Measurements from ENCODE around the gene UTP20. TPM values are rescaled to one million over a fixed set of nuclear protein-coding genes. Genes with fewer than 3 reads are reported as not detected.
A peak's percentile ranks its signal among the peaks of the same experiment; 100 is the strongest.

UTP20 gene
- total and polyA plus RNA-seq, 2 of the 4 experiments (the other 2 are of a cell fraction) = 6.8 to 22.0 TPM

DNA sequence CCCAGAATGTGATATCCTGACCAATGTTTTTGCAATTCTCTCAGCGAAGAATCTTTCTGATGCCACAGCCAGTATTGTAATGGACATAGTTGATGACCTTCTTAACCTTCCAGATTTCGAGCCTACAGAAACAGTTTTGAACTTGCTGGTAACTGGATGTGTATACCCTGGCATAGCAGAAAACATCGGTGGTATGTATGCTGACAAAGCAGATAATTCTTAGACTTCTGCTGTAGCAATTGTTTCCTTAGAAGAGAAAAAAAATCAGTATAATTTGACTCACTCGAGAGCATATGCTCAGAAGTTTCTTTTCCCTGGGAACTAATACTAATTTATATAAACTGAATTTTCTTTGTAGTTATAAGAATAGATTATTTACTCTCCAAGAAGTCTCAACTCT is 58.2 kb downstream of the UTP20 start:
- Histone ChIP-seq H3K4ac (ENCODE audit: low read depth, low read length) (no peak overlapping the region), H3K9ac (ENCODE audit: low read depth, low read length) (no peak overlapping the region), H2BK20ac (ENCODE audit: low read depth, low read length) (no peak overlapping the region), H3K27ac (ENCODE audit: insufficient read depth, low read length) (no peak overlapping the region), H2AK5ac (ENCODE audit: low read depth, low read length) (no peak overlapping the region), H2BK15ac (ENCODE audit: low read depth, low read length) (no peak overlapping the region), H3K4me2 (ENCODE audit: low read depth, low read length) (no peak overlapping the region), H4K8ac (ENCODE audit: low read depth in 2 of 2, low read length in 2 of 2) (no peak overlapping the region), H3K9me1 (ENCODE audit: insufficient read depth, low read length) (peaks cover 3% of the 10 kb centered on the region; the same call in 1 of the 2 replicates), H2AK9ac (replicated peaks; ENCODE audit: low read depth, low read length, poor library complexity) (no peak overlapping the region), H2BK5ac (ENCODE audit: low read depth, low read length, poor library complexity, severe bottlenecking) (no peak overlapping the region), H3K9me3 (ENCODE audit: control insufficient read depth, insufficient read depth, low read length) (no peaks in the 10 kb centered on the region), H3K56ac (ENCODE audit: extremely low read depth, insufficient read depth, low read length) (no peak overlapping the region), H3K79me1 (ENCODE audit: low read depth in 1 of 2, low read length in 2 of 2) (no peaks in the 10 kb centered on the region), H3K4me1 (ENCODE audit: control insufficient read depth, insufficient read depth, low read length) (no peaks in the 10 kb centered on the region), H4K91ac (ENCODE audit: insufficient read depth, low read depth, low read length) (no peak overlapping the region), H3K36me3 (ENCODE audit: control insufficient read depth, insufficient read depth, low read length) (peaks cover 13% of the 10 kb centered on the region), H3K18ac (ENCODE audit: low read depth, low read length) (no peak overlapping the region), H3K14ac (replicated peaks; ENCODE audit: low read depth, low read length) (no peak overlapping the region), H3K27me3 (ENCODE audit: control insufficient read depth, insufficient read depth, low read length) (no peaks in the 10 kb centered on the region), H3K23ac (ENCODE audit: low read depth, low read length) (no peak overlapping the region), H4K5ac (ENCODE audit: low read depth, low read length) (no peak overlapping the region), H2AFZ (replicated peaks; ENCODE audit: low read length, poor library complexity) (no peak overlapping the region), H4K20me1 (ENCODE audit: insufficient read depth, low read length) (no peaks in the 10 kb centered on the region), H3K4me3 (ENCODE audit: insufficient read depth, low read depth, low read length) (no peak overlapping the region), H2BK120ac (ENCODE audit: low read depth, low read length) (no peak overlapping the region)
- DNase-seq = no peak
- dilution Hi-C loops (cut with HindIII; ENCODE audit: low sequenced_read_pairs, unreplicated experiment) = no loop called here
- no peak for ATAC-seq (ENCODE audit: low read depth)
- ChIA-PET CTCF (interaction anchor here (0.5 kb wide), 1 partner anchor 47 kb away, joined by 4 read pairs; no protein-coding TSS in a partner anchor), POLR2A (ENCODE audit: unreplicated experiment) (no interaction called here)
- no TSS peak for BruUV-seq (replicated peaks)
- intact Hi-C loops (cut with micrococcal nuclease) = no loop called here
- no CpG with 5 or more reads among the region's 4 CpGs for WGBS, 2 experiments (ENCODE audit: extremely low coverage in 2 of 2, insufficient read length in 1 of 2)
- TF ChIP-seq MAZ (IDR thresholded peaks at IDR 0.05; ENCODE audit: borderline replicate concordance, low read depth, low read length) (no peak), RFX5 (IDR thresholded peaks at IDR 0.05; ENCODE audit: low read depth, low read length) (no peak), MXI1 (IDR thresholded peaks at IDR 0.05; ENCODE audit: borderline replicate concordance, low read depth, low read length) (no peak), MAFK (IDR thresholded peaks at IDR 0.05; ENCODE audit: low read depth, low read length) (peak; percentile 56), FOS (IDR thresholded peaks at IDR 0.05; ENCODE audit: low read depth, low read length) (no peak), RAD21 (IDR thresholded peaks at IDR 0.05; ENCODE audit: low read length) (no peak), NFE2L2 (IDR thresholded peaks at IDR 0.05; ENCODE audit: low read depth, low read length) (no peak), SMC3 (IDR thresholded peaks at IDR 0.05; ENCODE audit: low read depth, low read length) (no peak)
- TF ChIP-seq, protein P1, sequence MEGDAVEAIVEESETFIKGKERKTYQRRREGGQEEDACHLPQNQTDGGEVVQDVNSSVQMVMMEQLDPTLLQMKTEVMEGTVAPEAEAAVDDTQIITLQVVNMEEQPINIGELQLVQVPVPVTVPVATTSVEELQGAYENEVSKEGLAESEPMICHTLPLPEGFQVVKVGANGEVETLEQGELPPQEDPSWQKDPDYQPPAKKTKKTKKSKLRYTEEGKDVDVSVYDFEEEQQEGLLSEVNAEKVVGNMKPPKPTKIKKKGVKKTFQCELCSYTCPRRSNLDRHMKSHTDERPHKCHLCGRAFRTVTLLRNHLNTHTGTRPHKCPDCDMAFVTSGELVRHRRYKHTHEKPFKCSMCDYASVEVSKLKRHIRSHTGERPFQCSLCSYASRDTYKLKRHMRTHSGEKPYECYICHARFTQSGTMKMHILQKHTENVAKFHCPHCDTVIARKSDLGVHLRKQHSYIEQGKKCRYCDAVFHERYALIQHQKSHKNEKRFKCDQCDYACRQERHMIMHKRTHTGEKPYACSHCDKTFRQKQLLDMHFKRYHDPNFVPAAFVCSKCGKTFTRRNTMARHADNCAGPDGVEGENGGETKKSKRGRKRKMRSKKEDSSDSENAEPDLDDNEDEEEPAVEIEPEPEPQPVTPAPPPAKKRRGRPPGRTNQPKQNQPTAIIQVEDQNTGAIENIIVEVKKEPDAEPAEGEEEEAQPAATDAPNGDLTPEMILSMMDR (conservative IDR thresholded peaks at IDR 0.05; ENCODE audit: low read depth, low read length) = no peak
- in situ Hi-C loops (cut with MboI; ENCODE audit: low sequenced_read_pairs) = no loop called here

Data from IMR-90 (cell line).